Raji (cell line): Measurements from ENCODE around the gene CTNNAL1.

Experiments used
- POLR2A ChIP-seq: IDR thresholded peaks from 2 replicates; pipeline ENCODE4 v1.6.1; 2011; ENCODE audit warnings: low read depth, low read length, control low read depth; ENCODE audit not compliant: insufficient read depth

CTNNAL1 gene

GRCh38 chr9:109012876-109013678 lies at the start of gene CTNNAL1:
Gene CTNNAL1 (minus strand): TSS chr9:109013499. CDS start chr9:109013442, 57 bp downstream.
- peak; percentile 79 for TF ChIP-seq POLR2A

- no peak for TF ChIP-seq POLR2A
Measured at GRCh38 chr9:109062543-109062942, 49.2 kb upstream of the CTNNAL1 start.

GRCh38 chr9:109060191-109060590 lies 46.9 kb upstream of the CTNNAL1 start:
- no peak for TF ChIP-seq POLR2A

GRCh38 chr9:109052416-109052815 lies 39.1 kb upstream of the CTNNAL1 start:
- TF ChIP-seq POLR2A = no peak

GRCh38 chr9:109051733-109052132 lies 38.4 kb upstream of the CTNNAL1 start:
- no peak for TF ChIP-seq POLR2A

GRCh38 chr9:109050444-109050843 lies 37.1 kb upstream of the CTNNAL1 start:
- no peak for TF ChIP-seq POLR2A

- no peak for TF ChIP-seq POLR2A
Measured at GRCh38 chr9:109048822-109049221, 35.5 kb upstream of the CTNNAL1 start.

GRCh38 chr9:109047259-109047658 lies 34.0 kb upstream of the CTNNAL1 start:
- TF ChIP-seq POLR2A = no peak

- TF ChIP-seq POLR2A = no peak
Measured at GRCh38 chr9:109046346-109046745, 33.0 kb upstream of the CTNNAL1 start.

GRCh38 chr9:109043578-109043977 lies 30.3 kb upstream of the CTNNAL1 start:
- TF ChIP-seq POLR2A = no peak

- TF ChIP-seq POLR2A = no peak
Measured at GRCh38 chr9:109040571-109040970, 27.3 kb upstream of the CTNNAL1 start.

GRCh38 chr9:109039539-109039938 lies 26.2 kb upstream of the CTNNAL1 start:
- no peak for TF ChIP-seq POLR2A

- TF ChIP-seq POLR2A = no peak
Measured at GRCh38 chr9:109037946-109038715, 24.8 kb upstream of the CTNNAL1 start.

GRCh38 chr9:109036744-109037680 lies 23.7 kb upstream of the CTNNAL1 start:
- no peak for TF ChIP-seq POLR2A
